Mesendoderm (in vitro differentiated cells): Measurements from ENCODE around the gene PTCRA.
"Not testable (repeated sequence)": the region's sequence is repeated elsewhere in the genome, so short reads cannot be mapped to it uniquely, and the experiment has no call there.

ENCODE experiments used
- DNase-seq: peaks from one replicate; pipeline ENCODE4 v3.0.0; 2013
- H2AK5ac ChIP-seq: 2 replicates; pipeline ENCODE4 v1.6.1; 2013; ENCODE audit warnings: low read length, inconsistent platforms
- H2BK120ac ChIP-seq: 2 replicates; pipeline ENCODE4 v1.6.1; 2013; ENCODE audit warnings: low read depth, mild to moderate bottlenecking, low read length, moderate library complexity, mixed read lengths
- H2BK15ac ChIP-seq: replicated peaks from 2 replicates; pipeline ENCODE4 v1.6.1; 2013; ENCODE audit warnings: low read depth, mild to moderate bottlenecking, moderate library complexity
- H2BK5ac ChIP-seq: 2 replicates; pipeline ENCODE4 v1.6.1; 2013; ENCODE audit warnings: low read length, inconsistent platforms
- H3K18ac ChIP-seq: 2 replicates; pipeline ENCODE4 v1.6.1; 2013; ENCODE audit warnings: mild to moderate bottlenecking, low read length, mixed read lengths
- H3K23ac ChIP-seq: one replicate; pipeline ENCODE4 v1.6.1; 2013; ENCODE audit warnings: low read length
- H3K27ac ChIP-seq: 2 replicates; pipeline ENCODE4 v1.5.1; 2013; ENCODE audit warnings: low read depth, mild to moderate bottlenecking, inconsistent platforms, low read length, moderate library complexity
- H3K27me3 ChIP-seq: 2 replicates; pipeline ENCODE4 v1.6.1; 2013; ENCODE audit warnings: low read length, control low read depth, mild to moderate bottlenecking, inconsistent platforms; ENCODE audit not compliant: insufficient read depth, poor library complexity
- H3K36me3 ChIP-seq: 2 replicates; pipeline ENCODE4 v1.6.1; 2013; ENCODE audit warnings: low read length, inconsistent platforms; ENCODE audit not compliant: control insufficient read depth, insufficient read depth
- H3K4ac ChIP-seq: one replicate; pipeline ENCODE4 v1.6.1; 2013; ENCODE audit warnings: low read depth, mild to moderate bottlenecking, low read length, moderate library complexity
- H3K4me1 ChIP-seq: 2 replicates; pipeline ENCODE4 v1.6.1; 2013; ENCODE audit warnings: low read depth, low read length, inconsistent platforms; ENCODE audit not compliant: control insufficient read depth
- H3K4me2 ChIP-seq: 2 replicates; pipeline ENCODE4 v1.6.1; 2013; ENCODE audit warnings: low read length
- H3K4me3 ChIP-seq: 2 replicates; pipeline ENCODE4 v1.5.1; 2013; ENCODE audit warnings: mild to moderate bottlenecking, low read length
- H3K56ac ChIP-seq: one replicate; pipeline ENCODE4 v1.6.1; 2013; ENCODE audit warnings: low read length
- H3K79me1 ChIP-seq: 2 replicates; pipeline ENCODE4 v1.6.1; 2013; ENCODE audit warnings: low read length, inconsistent platforms
- H3K79me2 ChIP-seq: 2 replicates; pipeline ENCODE4 v1.6.1; 2013; ENCODE audit warnings: mild to moderate bottlenecking, low read length; ENCODE audit not compliant: control insufficient read depth, insufficient read depth
- H3K9ac ChIP-seq: 2 replicates; pipeline ENCODE4 v1.6.1; 2013; ENCODE audit warnings: low read length, inconsistent platforms
- H4K5ac ChIP-seq: one replicate; pipeline ENCODE4 v1.6.1; 2013; ENCODE audit warnings: low read length
- H4K8ac ChIP-seq: one replicate; pipeline ENCODE4 v1.6.1; 2013; ENCODE audit warnings: low read depth, mild to moderate bottlenecking, control low read depth, low read length, moderate library complexity
- WGBS: extraction: QIAGEN DNeasy Blood & Tissue Kit; methylation state at CpG from one replicate; pipeline ENCODE4 v1.1.7; 2013; ENCODE audit warnings: low lambda C conversion rate, missing lambda C conversion rate; ENCODE audit not compliant: insufficient coverage; ENCODE audit errors: extremely low coverage; 5-methylcytosine and 5-hydroxymethylcytosine counted together

Gene PTCRA

DNA sequence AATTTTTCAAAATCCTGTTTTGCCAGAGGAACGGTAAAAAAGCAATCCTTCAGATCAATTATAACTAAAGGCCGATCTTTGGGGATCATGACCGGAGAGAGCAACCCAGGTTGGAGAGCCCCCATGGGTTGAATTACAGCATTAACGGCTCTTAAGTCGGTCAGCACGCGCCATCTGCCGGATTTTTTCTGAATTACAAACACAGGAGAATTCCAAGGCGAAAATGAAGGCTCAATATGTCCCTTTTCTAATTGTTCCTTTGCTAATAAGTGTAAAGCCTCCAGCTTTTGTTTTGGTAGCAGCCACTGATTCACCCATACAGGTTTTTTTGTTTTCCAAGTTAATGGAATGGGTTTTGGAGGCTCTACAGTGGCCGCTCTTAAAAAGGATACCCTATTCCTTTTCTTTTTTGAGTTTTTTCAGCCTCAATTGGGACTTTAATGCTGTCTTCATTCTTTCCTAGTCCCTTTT is 16.9 kb upstream of the PTCRA start:
- H2BK15ac ChIP-seq, result no peak overlapping the region
- H2BK120ac ChIP-seq, result no peak overlapping the region
- no peak overlapping the region for H2AK5ac ChIP-seq
- WGBS, result no CpG with 5 or more reads among the region's 10 CpGs
- H3K27ac ChIP-seq, result no peak overlapping the region
- no peak overlapping the region for H3K4ac ChIP-seq
- no peak overlapping the region for H4K8ac ChIP-seq
- peak overlapping the region; percentile 56 for H3K56ac ChIP-seq
- no peak overlapping the region for H3K4me2 ChIP-seq
- DNase-seq, result peak; percentile 72
- H3K23ac ChIP-seq, result no peak overlapping the region
- H3K79me1 ChIP-seq, result no peaks in the 10 kb centered on the region
- H4K5ac ChIP-seq, result no peak overlapping the region
- no peaks in the 10 kb centered on the region for H3K27me3 ChIP-seq
- no peak overlapping the region for H2BK5ac ChIP-seq
- H3K36me3 ChIP-seq, result no peaks in the 10 kb centered on the region
- H3K4me1 ChIP-seq, result no peaks in the 10 kb centered on the region
- no peak overlapping the region for H3K18ac ChIP-seq
- no peaks in the 10 kb centered on the region for H3K79me2 ChIP-seq
- H3K4me3 ChIP-seq, result no peak overlapping the region
- H3K9ac ChIP-seq, result no peak overlapping the region

DNA sequence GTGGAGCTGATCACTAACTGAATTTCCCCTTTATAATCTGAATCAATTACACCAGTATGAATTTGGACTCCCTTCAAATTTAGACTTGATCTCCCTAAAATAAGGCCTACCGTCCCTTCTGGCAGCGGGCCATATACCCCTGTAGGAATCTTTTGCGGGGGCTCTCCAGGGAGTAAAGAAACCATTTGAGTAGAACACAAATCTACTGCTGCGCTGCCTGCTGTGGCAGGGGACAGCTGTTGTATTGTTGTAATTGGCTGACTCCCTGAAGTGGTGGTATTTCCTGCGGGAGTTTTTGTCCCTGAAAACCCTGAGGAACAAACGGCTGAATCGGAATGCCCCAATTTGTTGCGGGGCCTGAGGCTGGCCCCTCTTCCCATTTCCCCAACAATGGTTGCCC is 16.0 kb upstream of the PTCRA start:
- no peak overlapping the region for H3K9ac ChIP-seq
- no peak overlapping the region for H3K18ac ChIP-seq
- no peak overlapping the region for H4K5ac ChIP-seq
- H2BK15ac ChIP-seq, result peak overlapping the region; percentile 27
- H3K4me2 ChIP-seq, result no peak overlapping the region
- H2BK120ac ChIP-seq, result no peak overlapping the region
- no peak overlapping the region for H3K23ac ChIP-seq
- no peak overlapping the region for H3K4me3 ChIP-seq
- H3K56ac ChIP-seq, result no peak overlapping the region
- no peaks in the 10 kb centered on the region for H3K4me1 ChIP-seq
- H2AK5ac ChIP-seq, result no peak overlapping the region
- no peaks in the 10 kb centered on the region for H3K79me2 ChIP-seq
- no peak overlapping the region for H3K27ac ChIP-seq
- no peaks in the 10 kb centered on the region for H3K36me3 ChIP-seq
- no peak overlapping the region for H3K4ac ChIP-seq
- no peak for DNase-seq
- WGBS, result no CpG with 5 or more reads among the region's 8 CpGs
- H2BK5ac ChIP-seq, result no peak overlapping the region
- H3K27me3 ChIP-seq, result no peaks in the 10 kb centered on the region
- H4K8ac ChIP-seq, result no peak overlapping the region
- H3K79me1 ChIP-seq, result no peaks in the 10 kb centered on the region

DNA sequence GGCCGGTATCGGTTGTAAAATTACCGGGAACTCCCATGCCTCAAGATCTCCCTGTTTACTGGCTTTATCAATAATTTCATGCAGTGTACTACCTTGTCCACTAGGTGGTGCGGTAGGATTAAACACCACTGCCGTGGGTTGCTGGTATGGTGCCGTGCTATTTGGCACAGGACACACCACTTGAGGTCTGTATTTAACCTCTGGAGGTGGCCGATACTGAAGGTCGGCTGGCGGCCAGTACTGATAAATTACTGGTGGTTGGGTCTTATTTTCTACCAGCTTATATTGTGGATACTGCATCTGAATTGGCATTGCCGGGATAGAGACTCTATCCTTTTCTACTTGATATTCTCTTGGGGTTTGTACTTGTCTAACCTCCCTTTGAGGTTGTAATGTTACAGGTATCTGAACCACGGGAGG is 14.3 kb upstream of the PTCRA start:
- Histone ChIP-seq H3K9ac (no peak overlapping the region), H2BK5ac (no peak overlapping the region), H3K4me2 (no peak overlapping the region), H3K27me3 (no peaks in the 10 kb centered on the region), H2BK15ac (no peak overlapping the region), H3K27ac (no peak overlapping the region), H4K8ac (no peak overlapping the region), H4K5ac (no peak overlapping the region), H3K4ac (no peak overlapping the region), H3K4me1 (no peaks in the 10 kb centered on the region), H3K36me3 (no peaks in the 10 kb centered on the region), H3K23ac (no peak overlapping the region), H2BK120ac (no peak overlapping the region), H3K79me2 (no peaks in the 10 kb centered on the region), H3K79me1 (no peaks in the 10 kb centered on the region), H2AK5ac (no peak overlapping the region), H3K4me3 (no peak overlapping the region), H3K18ac (no peak overlapping the region), H3K56ac (no peak overlapping the region)
- WGBS, result no CpG with 5 or more reads among the region's 11 CpGs
- peak; percentile 89 for DNase-seq

DNA sequence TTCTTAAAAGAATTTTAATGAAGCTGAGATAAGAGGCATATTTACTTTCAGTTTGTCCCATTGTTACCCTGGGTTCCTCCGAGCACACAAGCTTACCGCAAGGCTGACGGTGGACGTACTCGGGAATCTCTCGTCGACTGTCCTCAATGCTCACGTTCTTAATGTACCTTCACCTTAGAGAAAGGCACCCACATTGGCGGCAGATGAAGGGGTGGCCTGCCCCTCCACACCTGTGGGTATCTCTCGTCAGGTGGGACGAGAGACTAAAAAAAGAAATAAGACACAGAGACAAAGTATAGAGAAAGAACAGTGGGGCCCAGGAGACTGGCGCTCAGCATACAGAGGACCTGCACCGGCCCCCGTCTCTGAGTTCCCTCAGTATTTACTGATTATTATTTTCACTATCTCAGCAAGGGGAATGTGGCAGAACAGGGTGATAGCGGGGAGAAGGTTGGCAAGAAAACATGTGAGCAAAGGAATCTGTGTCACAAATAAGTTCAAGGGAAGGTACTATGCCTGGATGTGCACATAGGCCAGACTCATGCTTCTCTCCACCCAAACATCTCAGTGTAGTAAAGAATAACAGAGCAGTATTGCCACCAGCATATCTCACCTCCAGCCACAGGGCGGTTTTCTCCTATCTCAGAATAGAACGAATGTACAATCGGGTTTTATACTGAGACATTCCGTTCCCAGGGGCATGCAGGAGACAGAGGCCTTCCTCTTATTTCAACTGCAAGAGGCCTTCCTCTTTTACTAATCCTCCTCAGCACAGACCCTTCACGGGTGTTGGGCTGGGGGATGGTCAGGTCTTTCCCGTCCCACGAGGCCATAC is 13.2 kb upstream of the PTCRA start:
- H3K4me2 ChIP-seq, H3K4me1 ChIP-seq, H2BK120ac ChIP-seq, H3K79me1 ChIP-seq, H3K36me3 ChIP-seq, H3K18ac ChIP-seq, H4K5ac ChIP-seq, H3K27me3 ChIP-seq, H3K23ac ChIP-seq, H3K79me2 ChIP-seq, H2BK15ac ChIP-seq, H3K4ac ChIP-seq, H2BK5ac ChIP-seq, H3K27ac ChIP-seq, H3K4me3 ChIP-seq, H2AK5ac ChIP-seq, H4K8ac ChIP-seq, DNase-seq: not testable (repeated sequence)
- peak overlapping the region; percentile 24 for H3K9ac ChIP-seq
- no CpG with 5 or more reads among the region's 22 CpGs for WGBS
- peak overlapping the region; percentile 60 for H3K56ac ChIP-seq

DNA sequence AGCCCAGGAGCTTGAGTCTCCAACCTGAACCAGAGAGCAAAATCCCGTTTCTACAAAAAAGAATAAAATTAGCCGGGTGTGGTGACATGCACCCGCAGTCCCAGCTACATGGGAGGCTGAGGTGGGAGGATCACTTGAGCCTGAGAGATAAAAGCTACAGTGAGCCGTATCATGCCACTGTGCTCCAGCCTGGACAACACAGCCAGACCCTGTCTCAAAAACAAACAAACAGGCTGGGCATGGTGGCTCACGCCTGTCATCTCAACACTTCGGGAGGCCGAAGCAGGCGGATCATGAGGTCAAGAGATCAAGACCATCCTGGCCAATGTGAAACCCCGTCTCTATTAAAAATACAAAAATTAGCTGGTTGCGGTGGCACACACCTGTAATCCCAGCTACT is 11.4 kb upstream of the PTCRA start:
- Histone ChIP-seq H3K9ac (no peak overlapping the region), H3K4me3 (no peak overlapping the region), H3K4me2 (no peak overlapping the region), H3K79me1 (no peaks in the 10 kb centered on the region), H3K4me1 (no peaks in the 10 kb centered on the region), H3K4ac (no peak overlapping the region), H3K79me2 (no peaks in the 10 kb centered on the region), H3K27ac (no peak overlapping the region), H2BK5ac (no peak overlapping the region), H2AK5ac (no peak overlapping the region), H4K8ac (no peak overlapping the region), H2BK15ac (no peak overlapping the region), H3K27me3 (no peaks in the 10 kb centered on the region), H4K5ac (no peak overlapping the region), H3K36me3 (no peaks in the 10 kb centered on the region), H2BK120ac (no peak overlapping the region), H3K18ac (no peak overlapping the region), H3K56ac (no peak overlapping the region), H3K23ac (no peak overlapping the region)
- WGBS, result no CpG with 5 or more reads among the region's 10 CpGs
- no peak for DNase-seq

DNA sequence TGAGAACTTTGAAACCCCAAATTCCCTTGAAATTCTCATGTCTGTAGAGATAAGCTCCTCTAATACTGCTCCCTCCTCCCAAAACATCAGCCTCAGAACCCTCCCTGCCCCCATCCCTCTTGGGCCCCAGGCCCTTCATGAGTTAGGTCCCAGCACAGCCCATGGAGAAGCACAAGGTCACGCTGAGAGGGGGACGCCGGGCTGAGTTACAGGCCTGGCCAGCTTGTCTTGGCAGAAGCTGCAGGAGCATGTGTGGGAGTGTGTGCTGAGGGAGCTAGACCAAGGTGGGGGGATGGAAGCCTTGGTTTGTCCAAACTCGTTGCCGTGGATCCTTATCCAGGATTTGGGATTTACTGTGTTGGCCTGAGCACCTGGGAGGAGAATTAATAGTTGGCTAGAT is 8.5 kb upstream of the PTCRA start:
- no peak overlapping the region for H3K18ac ChIP-seq
- H3K56ac ChIP-seq, result peak overlapping the region; percentile 22
- H3K4me1 ChIP-seq, result no peaks in the 10 kb centered on the region
- no peaks in the 10 kb centered on the region for H3K79me1 ChIP-seq
- WGBS, result no CpG with 5 or more reads among the region's 5 CpGs
- no peaks in the 10 kb centered on the region for H3K79me2 ChIP-seq
- H4K5ac ChIP-seq, result no peak overlapping the region
- H3K4ac ChIP-seq, result no peak overlapping the region
- H2AK5ac ChIP-seq, result no peak overlapping the region
- H2BK120ac ChIP-seq, result no peak overlapping the region
- no peaks in the 10 kb centered on the region for H3K36me3 ChIP-seq
- H2BK5ac ChIP-seq, result no peak overlapping the region
- H3K27me3 ChIP-seq, result no peaks in the 10 kb centered on the region
- DNase-seq, result no peak
- H2BK15ac ChIP-seq, result no peak overlapping the region
- H4K8ac ChIP-seq, result no peak overlapping the region
- H3K4me3 ChIP-seq, result no peak overlapping the region
- no peak overlapping the region for H3K4me2 ChIP-seq
- no peak overlapping the region for H3K9ac ChIP-seq
- no peak overlapping the region for H3K23ac ChIP-seq
- H3K27ac ChIP-seq, result no peak overlapping the region
